GM23248 (cell line): Measurements from ENCODE around the gene HEPACAM. TPM values are rescaled to one million over a fixed set of nuclear protein-coding genes. Genes with fewer than 3 reads are reported as not detected.

ENCODE experiments used
- DNase-seq: peaks from one replicate; pipeline ENCODE4 v3.0.0-alpha.2; 2015
- H2AFZ ChIP-seq: fragments of 200-600 bp; sonication (generic); 2 replicates; pipeline ENCODE4 v1.6.1; 2016; ENCODE audit warnings: antibody characterized with exemption
- H3F3A ChIP-seq: fragments of 200-600 bp; sonication (generic); 2 replicates; pipeline ENCODE4 v1.6.1; 2016; ENCODE audit warnings: mild to moderate bottlenecking, antibody characterized with exemption, mixed run types; ENCODE audit not compliant: insufficient read depth
- H3K27ac ChIP-seq: fragments of 200-600 bp; sonication (generic); 2 replicates; pipeline ENCODE4 v1.5.1; 2016; ENCODE audit warnings: mild to moderate bottlenecking
- H3K27me3 ChIP-seq: fragments of 200-600 bp; sonication (generic); replicated peaks from 2 replicates; pipeline ENCODE4 v1.6.1; 2016; ENCODE audit warnings: mild to moderate bottlenecking; ENCODE audit not compliant: insufficient read depth
- H3K36me3 ChIP-seq: fragments of 200-600 bp; sonication (generic); 2 replicates; pipeline ENCODE4 v1.6.1; 2016; ENCODE audit warnings: low read depth, mild to moderate bottlenecking
- H3K4me1 ChIP-seq: fragments of 200-600 bp; sonication (generic); 2 replicates; pipeline ENCODE4 v1.6.1; 2016; ENCODE audit warnings: mild to moderate bottlenecking; ENCODE audit not compliant: insufficient read depth
- H3K4me2 ChIP-seq: fragments of 200-600 bp; sonication (generic); one replicate; pipeline ENCODE4 v1.6.1; 2016; ENCODE audit warnings: mild to moderate bottlenecking; ENCODE audit not compliant: unreplicated experiment
- H3K4me3 ChIP-seq: fragments of 200-600 bp; sonication (generic); 2 replicates; pipeline ENCODE4 v1.5.1; 2016; ENCODE audit warnings: mild to moderate bottlenecking
- H3K79me2 ChIP-seq: fragments of 200-600 bp; sonication (generic); 2 replicates; pipeline ENCODE4 v1.6.1; 2016; ENCODE audit warnings: mild to moderate bottlenecking; ENCODE audit not compliant: insufficient read depth
- H3K9ac ChIP-seq: fragments of 200-600 bp; sonication (generic); 2 replicates; pipeline ENCODE4 v1.6.1; 2016; ENCODE audit warnings: mild to moderate bottlenecking
- H3K9me2 ChIP-seq: fragments of 200-600 bp; sonication (generic); 2 replicates; pipeline ENCODE4 v1.6.1; 2016; ENCODE audit warnings: mixed run types, mild to moderate bottlenecking, moderate library complexity; ENCODE audit not compliant: insufficient read depth
- H3K9me3 ChIP-seq: fragments of 200-600 bp; sonication (generic); one replicate; pipeline ENCODE4 v1.6.1; 2017; ENCODE audit warnings: low read depth
- H4K20me1 ChIP-seq: fragments of 200-600 bp; sonication (generic); 2 replicates; pipeline ENCODE4 v1.6.0; 2016; ENCODE audit not compliant: insufficient read depth
- EZH2 ChIP-seq: fragments of 200-600 bp; sonication (generic); IDR thresholded peaks from 2 replicates; pipeline ENCODE4 v1.6.1; 2018; ENCODE audit warnings: antibody characterized with exemption, mild to moderate bottlenecking; ENCODE audit not compliant: insufficient read depth, poor library complexity, severe bottlenecking
- EZH2phosphoT487 ChIP-seq: fragments of 200-600 bp; sonication (generic); IDR thresholded peaks from 2 replicates; pipeline ENCODE4 v1.6.1; 2018; ENCODE audit warnings: antibody characterized with exemption, moderate library complexity, mild to moderate bottlenecking, low read depth; ENCODE audit not compliant: insufficient read depth
- WGBS, 2 experiments: methylation state at CpG; one replicate each; pipeline ENCODE4 v1.1.6; 2015 to 2017; ENCODE audit warnings: low lambda C conversion rate in 2 of 2, low coverage in 1 of 2; ENCODE audit errors: missing lambda C conversion rate in 2 of 2; 5-methylcytosine and 5-hydroxymethylcytosine counted together
- in situ Hi-C: fragments of 300-500 bp; cut with MboI; formaldehyde crosslinking; loops from 2 replicates; pipeline ENCODE4 v1.15.0; 2020
- polyA plus RNA-seq: library from polyadenylated mRNA; unstranded; fragments of >200 nt; fragmentation: Nextera tagmentation; extraction: Ambion mirVana; gene quantifications from 2 replicates; pipeline ENCODE4 v1.2.1, GENCODE V29; 2016
- total RNA-seq: library from RNA; depleted of rRNA; stranded (reverse); fragments of >200 nt; shearing (Covaris generic); gene quantifications from 2 replicates; pipeline ENCODE4 v1.2.3, GENCODE V29; 2014

HEPACAM gene
- total and polyA plus RNA-seq, 2 experiments from 2014 or later: not detected

DNA sequence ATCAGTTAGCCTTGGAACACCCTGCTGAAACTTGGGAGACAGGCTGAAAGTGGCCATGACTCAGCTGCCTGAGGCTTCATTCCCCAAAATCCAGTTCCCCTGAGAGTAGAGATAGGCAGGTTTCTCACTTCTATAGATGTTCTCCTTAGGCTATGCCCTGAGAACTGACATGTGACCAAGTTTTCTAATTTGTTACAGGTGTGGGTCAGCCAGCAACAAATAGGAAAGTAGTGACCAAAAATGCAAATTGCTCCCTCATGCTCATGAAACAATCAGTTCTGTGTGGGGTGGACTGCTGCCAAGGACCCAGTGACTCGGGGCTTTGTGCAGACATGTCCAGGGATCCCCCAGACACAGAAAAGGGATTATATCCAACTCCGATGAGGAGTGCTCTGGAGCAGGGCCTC, 10.9 kb upstream of the HEPACAM start:
- Histone ChIP-seq H3K27ac (peak overlapping the region; percentile 7; the same call in 1 of the 2 replicates), H3K79me2 (no peaks in the 10 kb centered on the region), H3K9me2 (no peaks in the 10 kb centered on the region), H3K4me1 (peaks cover 9% of the 10 kb centered on the region; the same call in 1 of the 2 replicates), H3K9me3 (no peaks in the 10 kb centered on the region), H3K4me2 (no peak overlapping the region), H4K20me1 (no peaks in the 10 kb centered on the region), H3K4me3 (no peak overlapping the region), H2AFZ (peak overlapping the region; percentile 42; the same call in 1 of the 2 replicates), H3K27me3 (no peaks in the 10 kb centered on the region), H3K36me3 (no peaks in the 10 kb centered on the region), H3K9ac (no peak overlapping the region), H3F3A (peaks cover 8% of the 10 kb centered on the region)
- in situ Hi-C loops: no loop called here
- TF ChIP-seq EZH2 (no peak), EZH2phosphoT487 (no peak)
- WGBS, 2 experiments: 38 to 42% methylated on average over 2 of the region's 2 CpGs
- peak; percentile 45 for DNase-seq

DNA sequence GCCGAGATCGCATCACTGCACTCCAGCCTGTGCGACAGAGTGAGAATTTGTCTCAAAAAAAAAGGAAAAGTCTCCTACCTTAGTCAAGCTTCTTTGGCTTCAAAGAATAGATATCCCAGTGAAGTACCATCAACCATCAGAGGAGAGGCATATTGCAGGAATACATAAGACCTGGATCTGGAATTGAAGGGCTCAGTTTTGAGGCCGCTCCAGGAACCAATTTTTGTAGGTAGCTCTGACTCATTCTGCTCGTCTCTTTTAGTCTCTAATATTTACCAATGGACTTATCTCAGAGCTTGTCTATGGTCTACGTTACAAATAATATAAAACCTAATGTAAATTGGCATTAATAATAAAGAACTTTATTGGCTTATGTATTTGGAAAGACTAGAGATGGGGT, 10.0 kb upstream of the HEPACAM start:
- in situ Hi-C loops: no loop called here
- no peak overlapping the region for H3K4me3 ChIP-seq

DNA sequence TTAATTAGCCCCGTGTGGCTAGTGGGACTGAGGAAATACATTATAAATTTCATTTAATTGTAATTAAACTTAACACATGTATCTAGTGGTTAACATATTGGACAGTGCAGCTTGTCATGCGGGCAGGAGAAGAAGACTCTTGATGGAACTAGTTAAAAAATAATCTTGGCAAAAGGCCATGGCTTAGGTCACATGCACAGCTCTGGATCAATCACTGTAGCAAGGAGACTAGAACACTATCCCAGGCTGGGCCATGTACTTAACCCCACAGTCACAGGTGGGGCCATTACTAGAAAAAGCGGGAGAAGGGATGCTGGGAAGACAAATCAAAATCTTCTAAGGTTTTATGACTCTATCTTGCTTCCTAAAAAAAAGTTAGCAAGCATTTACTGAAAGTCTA, 8.7 kb upstream of the HEPACAM start:
- 68 to 71% methylated on average over 3 of the region's 3 CpGs for WGBS, 2 experiments
- DNase-seq: no peak
- H3K27me3 ChIP-seq: no peaks in the 10 kb centered on the region
- in situ Hi-C loops: no loop called here
- H3F3A ChIP-seq: peaks cover 8% of the 10 kb centered on the region
- no peak overlapping the region for H3K4me3 ChIP-seq
- H3K27ac ChIP-seq: no peak overlapping the region
- H3K9me2 ChIP-seq: no peaks in the 10 kb centered on the region
- H4K20me1 ChIP-seq: no peaks in the 10 kb centered on the region
- H3K4me1 ChIP-seq: peaks cover 9% of the 10 kb centered on the region; the same call in 1 of the 2 replicates
- no peak overlapping the region for H3K4me2 ChIP-seq
- no peak overlapping the region for H2AFZ ChIP-seq
- TF ChIP-seq EZH2phosphoT487 (no peak), EZH2 (no peak)
- H3K9me3 ChIP-seq: no peaks in the 10 kb centered on the region
- H3K36me3 ChIP-seq: no peaks in the 10 kb centered on the region
- no peaks in the 10 kb centered on the region for H3K79me2 ChIP-seq
- H3K9ac ChIP-seq: no peak overlapping the region

More for the DNA sequence above, 10.0 kb upstream of the HEPACAM start:
- H3K79me2 ChIP-seq: no peaks in the 10 kb centered on the region
- peaks cover 8% of the 10 kb centered on the region for H3F3A ChIP-seq
- peaks cover 9% of the 10 kb centered on the region; the same call in 1 of the 2 replicates for H3K4me1 ChIP-seq
- no peak overlapping the region for H3K4me2 ChIP-seq
- no peaks in the 10 kb centered on the region for H4K20me1 ChIP-seq
- no peaks in the 10 kb centered on the region for H3K27me3 ChIP-seq
- H3K9me2 ChIP-seq: no peaks in the 10 kb centered on the region
- no peak for DNase-seq
- TF ChIP-seq EZH2phosphoT487: no peak
- TF ChIP-seq EZH2: no peak
- H3K27ac ChIP-seq: no peak overlapping the region
- H3K9ac ChIP-seq: no peak overlapping the region
- WGBS, 2 experiments: 68 to 75% methylated on average over 6 of the region's 6 CpGs
- no peaks in the 10 kb centered on the region for H3K36me3 ChIP-seq
- H3K9me3 ChIP-seq: no peaks in the 10 kb centered on the region
- H2AFZ ChIP-seq: no peak overlapping the region

DNA sequence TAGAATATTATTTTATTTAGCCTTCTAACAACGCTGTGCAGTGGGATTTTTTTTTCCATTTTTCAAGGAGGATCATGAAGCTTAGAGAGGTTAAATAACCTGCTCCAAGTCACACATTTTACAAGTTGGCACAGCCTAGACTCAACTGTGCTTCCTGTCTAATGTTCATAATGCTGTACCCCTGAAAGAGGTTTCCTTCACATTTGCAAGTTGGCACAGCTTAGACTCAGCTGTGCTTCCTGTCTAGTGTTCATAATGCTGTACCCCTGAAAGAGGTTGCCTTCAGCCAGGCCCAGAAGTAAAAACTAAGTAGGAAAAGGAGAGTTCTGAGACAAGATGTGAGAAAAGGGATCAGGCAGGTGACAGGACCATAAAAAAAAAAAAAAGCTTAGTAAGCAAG, 7.9 kb upstream of the HEPACAM start:
- no peak for DNase-seq
- Histone ChIP-seq H3K9me2 (no peaks in the 10 kb centered on the region), H3K27me3 (no peaks in the 10 kb centered on the region), H2AFZ (no peak overlapping the region), H3K79me2 (no peaks in the 10 kb centered on the region), H3K27ac (no peak overlapping the region), H4K20me1 (no peaks in the 10 kb centered on the region), H3K9ac (no peak overlapping the region), H3K36me3 (no peaks in the 10 kb centered on the region), H3K4me3 (no peak overlapping the region), H3K9me3 (no peaks in the 10 kb centered on the region), H3K4me1 (peaks cover 11% of the 10 kb centered on the region; the same call in 1 of the 2 replicates), H3K4me2 (no peak overlapping the region), H3F3A (peaks cover 8% of the 10 kb centered on the region)
- TF ChIP-seq EZH2 (no peak), EZH2phosphoT487 (no peak)
- 92 to 100% methylated on average over 1 of the region's 1 CpG for WGBS, 2 experiments
- in situ Hi-C loops: no loop called here

DNA sequence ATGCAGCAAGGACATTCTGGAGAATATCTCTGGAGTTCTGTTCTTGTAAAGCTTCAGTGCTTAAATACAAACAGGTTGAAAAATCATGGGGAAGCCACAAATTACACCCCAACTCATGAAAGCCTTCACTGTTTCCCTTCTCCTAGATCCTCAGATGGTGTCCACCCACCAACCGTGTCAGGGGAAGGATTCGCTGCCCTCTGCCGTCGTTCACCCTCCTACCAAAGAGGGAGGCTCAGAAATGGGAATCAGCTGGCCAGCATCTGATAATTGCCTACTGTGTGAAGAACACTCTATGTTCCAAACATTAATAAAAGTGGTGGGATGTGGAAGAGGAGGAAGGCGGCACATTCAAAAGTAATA, 7.4 kb upstream of the HEPACAM start:
- in situ Hi-C loops: no loop called here
- no peak overlapping the region for H3K4me2 ChIP-seq
- H3K79me2 ChIP-seq: no peaks in the 10 kb centered on the region
- no peaks in the 10 kb centered on the region for H3K9me3 ChIP-seq
- no peak overlapping the region for H2AFZ ChIP-seq
- no peaks in the 10 kb centered on the region for H4K20me1 ChIP-seq
- DNase-seq: no peak
- no peak overlapping the region for H3K9ac ChIP-seq
- no peaks in the 10 kb centered on the region for H3K27me3 ChIP-seq
- H3F3A ChIP-seq: peaks cover 12% of the 10 kb centered on the region
- peaks cover 16% of the 10 kb centered on the region for H3K4me1 ChIP-seq
- no peaks in the 10 kb centered on the region for H3K9me2 ChIP-seq
- no peaks in the 10 kb centered on the region for H3K36me3 ChIP-seq
- no peak for TF ChIP-seq EZH2phosphoT487
- no peak for TF ChIP-seq EZH2
- no peak overlapping the region for H3K27ac ChIP-seq
- whole genome bisulfite sequencing, 2 experiments: 48 to 50% methylated on average over 5 of the region's 5 CpGs
- no peak overlapping the region for H3K4me3 ChIP-seq
